Loucy (cell line): ENCODE measurements around the gene KIFC1.

Source experiments
- H2AFZ ChIP-seq: fragments of 200-600 bp; sonication (generic); 2 replicates; pipeline ENCODE4 v1.6.0; 2016; ENCODE audit warnings: antibody characterized with exemption, mild to moderate bottlenecking, low read length, moderate library complexity
- H3F3A ChIP-seq: fragments of 200-600 bp; 2 replicates; pipeline ENCODE4 v1.6.0; 2016; ENCODE audit warnings: antibody characterized with exemption, low read depth, mild to moderate bottlenecking
- H3K27me3 ChIP-seq: fragments of 200-600 bp; sonication (generic); 2 replicates; pipeline ENCODE4 v1.6.1; 2014; ENCODE audit warnings: low read length, mild to moderate bottlenecking; ENCODE audit not compliant: insufficient read depth, poor library complexity, severe bottlenecking
- H3K36me3 ChIP-seq: fragments of 200-600 bp; sonication (generic); 2 replicates; pipeline ENCODE4 v1.6.1; 2016; ENCODE audit warnings: low read length; ENCODE audit not compliant: insufficient read depth
- H3K4me1 ChIP-seq: fragments of 200-600 bp; sonication (generic); 2 replicates; pipeline ENCODE4 v1.5.1; 2014; ENCODE audit warnings: low read length, mild to moderate bottlenecking; ENCODE audit not compliant: insufficient read depth, poor library complexity, severe bottlenecking
- H3K4me2 ChIP-seq: fragments of 200-600 bp; sonication (generic); 2 replicates; pipeline ENCODE4 v1.6.0; 2014; ENCODE audit warnings: antibody characterized with exemption, low read length, low read depth, mild to moderate bottlenecking; ENCODE audit not compliant: poor library complexity, severe bottlenecking
- H3K4me3 ChIP-seq: fragments of 200-600 bp; sonication (generic); 2 replicates; pipeline ENCODE4 v1.5.1; 2014; ENCODE audit warnings: low read length, mild to moderate bottlenecking, mixed read lengths; ENCODE audit not compliant: poor library complexity, severe bottlenecking
- H3K79me2 ChIP-seq: fragments of 200-600 bp; sonication (generic); 2 replicates; pipeline ENCODE4 v1.6.1; 2014; ENCODE audit warnings: low read length; ENCODE audit not compliant: insufficient read depth
- H3K9ac ChIP-seq: fragments of 200-600 bp; sonication (generic); 2 replicates; pipeline ENCODE4 v1.6.0; 2014; ENCODE audit warnings: mild to moderate bottlenecking, low read depth, low read length, moderate library complexity; ENCODE audit not compliant: poor library complexity, severe bottlenecking
- H3K9me2 ChIP-seq: fragments of 200-600 bp; sonication (generic); replicated peaks from 2 replicates; pipeline ENCODE4 v1.6.1; 2016; ENCODE audit warnings: low read depth, low read length, mixed read lengths
- H3K9me3 ChIP-seq: fragments of 200-600 bp; sonication (generic); 2 replicates; pipeline ENCODE4 v1.6.1; 2014; ENCODE audit warnings: mild to moderate bottlenecking, antibody characterized with exemption, low read length, low read depth; ENCODE audit not compliant: insufficient read depth
- H4K20me1 ChIP-seq: fragments of 200-600 bp; sonication (generic); 2 replicates; pipeline ENCODE4 v1.6.0; 2014; ENCODE audit warnings: antibody characterized with exemption, low read length, mild to moderate bottlenecking; ENCODE audit not compliant: insufficient read depth, poor library complexity, severe bottlenecking
- CTCF ChIP-seq: fragments of 200-600 bp; sonication (generic); conservative IDR thresholded peaks from 2 replicates; pipeline ENCODE4 v1.5.1; 2014; ENCODE audit warnings: mild to moderate bottlenecking, antibody characterized with exemption, low read length
- EZH2phosphoT487 ChIP-seq: fragments of 200-600 bp; IDR thresholded peaks from 2 replicates; pipeline ENCODE4 v1.6.1; 2018; ENCODE audit warnings: antibody characterized with exemption, mild to moderate bottlenecking, moderate library complexity, borderline replicate concordance

The KIFC1 gene

GRCh38 chr6:33437666-33438065 is 46.0 kb downstream of the KIFC1 start:
- Histone ChIP-seq H3K36me3 (peaks cover 42% of the 10 kb centered on the region; the same call in 1 of the 2 replicates), H3F3A (no peaks in the 10 kb centered on the region), H4K20me1 (no peaks in the 10 kb centered on the region), H3K4me1 (no peaks in the 10 kb centered on the region), H3K9me2 (no peaks in the 10 kb centered on the region), H3K27me3 (no peaks in the 10 kb centered on the region), H3K4me3 (no peak overlapping the region), H3K9ac (no peak overlapping the region), H2AFZ (no peak overlapping the region), H3K4me2 (no peak overlapping the region), H3K79me2 (no peaks in the 10 kb centered on the region), H3K9me3 (no peaks in the 10 kb centered on the region)
- TF ChIP-seq CTCF (no peak), EZH2phosphoT487 (no peak)

- Histone ChIP-seq H3K4me2 (no peak overlapping the region), H3K27me3 (no peaks in the 10 kb centered on the region)
These were observed 47.5 kb downstream of the KIFC1 start for GRCh38 chr6:33438978-33439594.

GRCh38 chr6:33439956-33440648 is 48.5 kb downstream of the KIFC1 start:
- no peaks in the 10 kb centered on the region for H3K79me2 ChIP-seq
- H3F3A ChIP-seq, result no peaks in the 10 kb centered on the region
- H3K9me3 ChIP-seq, result no peaks in the 10 kb centered on the region
- no peak overlapping the region for H3K4me3 ChIP-seq
- TF ChIP-seq EZH2phosphoT487 (no peak), CTCF (no peak)
- no peaks in the 10 kb centered on the region for H3K27me3 ChIP-seq
- no peak overlapping the region for H3K9ac ChIP-seq
- peaks cover 55% of the 10 kb centered on the region; the same call in 1 of the 2 replicates for H3K36me3 ChIP-seq
- H3K4me1 ChIP-seq, result no peaks in the 10 kb centered on the region
- no peak overlapping the region for H2AFZ ChIP-seq
- no peaks in the 10 kb centered on the region for H3K9me2 ChIP-seq
- H3K4me2 ChIP-seq, result no peak overlapping the region
- H4K20me1 ChIP-seq, result no peaks in the 10 kb centered on the region

More at GRCh38 chr6:33438978-33439594, 47.5 kb downstream of the KIFC1 start:
- no peak overlapping the region for H2AFZ ChIP-seq
- no peaks in the 10 kb centered on the region for H3K9me3 ChIP-seq
- no peak overlapping the region for H3K4me3 ChIP-seq
- no peaks in the 10 kb centered on the region for H3K9me2 ChIP-seq
- peaks cover 48% of the 10 kb centered on the region; the same call in 1 of the 2 replicates for H3K36me3 ChIP-seq
- no peaks in the 10 kb centered on the region for H3K79me2 ChIP-seq
- no peaks in the 10 kb centered on the region for H3F3A ChIP-seq
- H4K20me1 ChIP-seq, result no peaks in the 10 kb centered on the region
- no peaks in the 10 kb centered on the region for H3K4me1 ChIP-seq
- TF ChIP-seq EZH2phosphoT487 (no peak), CTCF (no peak)
- H3K9ac ChIP-seq, result no peak overlapping the region
